ENCODE results near the gene UBL5.

UBL5 gene

GRCh38 chr19:9868983-9869617 is 41.4 kb downstream of the UBL5 start:
- H3K4me3 ChIP-seq (ENCODE audit: low read depth, low read length, poor library complexity, severe bottlenecking), result no peak overlapping the region
- H3K4me1 ChIP-seq (ENCODE audit: insufficient read depth, low read length, severe bottlenecking), result no peaks in the 10 kb centered on the region
- H3K36me3 ChIP-seq (ENCODE audit: insufficient read depth, low read length), result no peaks in the 10 kb centered on the region
- no peaks in the 10 kb centered on the region for H4K20me1 ChIP-seq (ENCODE audit: insufficient read depth, low read length)
- TF ChIP-seq, protein P1, sequence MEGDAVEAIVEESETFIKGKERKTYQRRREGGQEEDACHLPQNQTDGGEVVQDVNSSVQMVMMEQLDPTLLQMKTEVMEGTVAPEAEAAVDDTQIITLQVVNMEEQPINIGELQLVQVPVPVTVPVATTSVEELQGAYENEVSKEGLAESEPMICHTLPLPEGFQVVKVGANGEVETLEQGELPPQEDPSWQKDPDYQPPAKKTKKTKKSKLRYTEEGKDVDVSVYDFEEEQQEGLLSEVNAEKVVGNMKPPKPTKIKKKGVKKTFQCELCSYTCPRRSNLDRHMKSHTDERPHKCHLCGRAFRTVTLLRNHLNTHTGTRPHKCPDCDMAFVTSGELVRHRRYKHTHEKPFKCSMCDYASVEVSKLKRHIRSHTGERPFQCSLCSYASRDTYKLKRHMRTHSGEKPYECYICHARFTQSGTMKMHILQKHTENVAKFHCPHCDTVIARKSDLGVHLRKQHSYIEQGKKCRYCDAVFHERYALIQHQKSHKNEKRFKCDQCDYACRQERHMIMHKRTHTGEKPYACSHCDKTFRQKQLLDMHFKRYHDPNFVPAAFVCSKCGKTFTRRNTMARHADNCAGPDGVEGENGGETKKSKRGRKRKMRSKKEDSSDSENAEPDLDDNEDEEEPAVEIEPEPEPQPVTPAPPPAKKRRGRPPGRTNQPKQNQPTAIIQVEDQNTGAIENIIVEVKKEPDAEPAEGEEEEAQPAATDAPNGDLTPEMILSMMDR (IDR thresholded peaks at IDR 0.05; ENCODE audit: low read length), result no peak
- no peak for TF ChIP-seq EZH2 (IDR thresholded peaks at IDR 0.05; ENCODE audit: borderline replicate concordance, low read length)
- H3F3A ChIP-seq (ENCODE audit: insufficient read depth, low read length), result no peaks in the 10 kb centered on the region
- H2AFZ ChIP-seq (ENCODE audit: low read length), result no peak overlapping the region
- no peak overlapping the region for H3K27ac ChIP-seq (ENCODE audit: low read depth, low read length, poor library complexity, severe bottlenecking)
- no peaks in the 10 kb centered on the region for H3K9me2 ChIP-seq (ENCODE audit: low read depth, low read length)
- H3K9ac ChIP-seq (ENCODE audit: low read length), result no peak overlapping the region
- H3K27me3 ChIP-seq (ENCODE audit: insufficient read depth, low read length), result no peaks in the 10 kb centered on the region
- H3K4me2 ChIP-seq (ENCODE audit: low read length), result no peak overlapping the region
- no peaks in the 10 kb centered on the region for H3K79me2 ChIP-seq (ENCODE audit: insufficient read depth, low read length)
- no peaks in the 10 kb centered on the region for H3K9me3 ChIP-seq (ENCODE audit: low read length)

- Histone ChIP-seq H3K9ac (ENCODE audit: low read length) (no peak overlapping the region), H3K4me2 (ENCODE audit: low read length) (no peak overlapping the region), H3K27me3 (ENCODE audit: insufficient read depth, low read length) (no peaks in the 10 kb centered on the region), H4K20me1 (ENCODE audit: insufficient read depth, low read length) (no peaks in the 10 kb centered on the region), H3K27ac (ENCODE audit: low read depth, low read length, poor library complexity, severe bottlenecking) (no peak overlapping the region), H3K9me2 (ENCODE audit: low read depth, low read length) (no peaks in the 10 kb centered on the region), H3K79me2 (ENCODE audit: insufficient read depth, low read length) (no peaks in the 10 kb centered on the region), H3K9me3 (ENCODE audit: low read length) (no peaks in the 10 kb centered on the region), H3F3A (ENCODE audit: insufficient read depth, low read length) (no peaks in the 10 kb centered on the region), H2AFZ (ENCODE audit: low read length) (no peak overlapping the region), H3K4me1 (ENCODE audit: insufficient read depth, low read length, severe bottlenecking) (no peaks in the 10 kb centered on the region), H3K4me3 (ENCODE audit: low read depth, low read length, poor library complexity, severe bottlenecking) (no peak overlapping the region), H3K36me3 (ENCODE audit: insufficient read depth, low read length) (no peaks in the 10 kb centered on the region)
- TF ChIP-seq EZH2 (IDR thresholded peaks at IDR 0.05; ENCODE audit: borderline replicate concordance, low read length), result no peak
- TF ChIP-seq, protein P1 (IDR thresholded peaks at IDR 0.05; ENCODE audit: low read length), result no peak
Measured at GRCh38 chr19:9871626-9872338, 44.1 kb downstream of the UBL5 start.

DNA sequence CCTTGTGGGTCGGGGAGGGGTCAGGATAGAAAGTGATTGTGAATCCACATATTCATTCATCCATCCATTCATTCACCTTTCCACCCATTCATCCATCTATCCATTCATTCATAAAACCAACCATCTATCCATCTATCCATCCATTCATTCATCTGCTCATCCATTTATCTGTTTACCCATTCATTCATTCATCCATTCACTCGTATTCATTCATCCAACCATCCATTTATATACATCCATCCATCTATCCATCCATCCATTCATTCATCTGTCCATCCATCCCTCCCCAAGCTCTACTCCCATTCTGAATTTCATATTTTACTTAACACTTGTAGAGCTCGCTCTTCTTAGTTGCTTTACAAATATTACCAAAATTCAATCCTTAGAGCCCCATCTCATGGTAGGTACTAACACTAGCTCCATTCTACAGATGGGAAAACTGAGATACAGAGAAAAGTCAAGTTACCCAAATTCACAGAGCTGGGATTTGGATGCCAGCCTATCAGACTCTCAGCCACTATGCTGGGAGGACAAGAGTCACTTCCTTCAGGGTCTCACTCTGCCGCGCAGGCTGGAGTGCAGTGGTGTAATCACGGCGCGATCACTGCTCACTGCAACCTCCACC is 45.0 kb downstream of the UBL5 start:
- Histone ChIP-seq H3K4me2 (ENCODE audit: low read length) (no peak overlapping the region), H3F3A (ENCODE audit: insufficient read depth, low read length) (no peaks in the 10 kb centered on the region), H3K4me3 (ENCODE audit: low read depth, low read length, poor library complexity, severe bottlenecking) (no peak overlapping the region), H3K79me2 (ENCODE audit: insufficient read depth, low read length) (no peaks in the 10 kb centered on the region), H2AFZ (ENCODE audit: low read length) (no peak overlapping the region), H3K36me3 (ENCODE audit: insufficient read depth, low read length) (no peaks in the 10 kb centered on the region), H3K27ac (ENCODE audit: low read depth, low read length, poor library complexity, severe bottlenecking) (no peak overlapping the region), H3K9me3 (ENCODE audit: low read length) (no peaks in the 10 kb centered on the region), H3K9ac (ENCODE audit: low read length) (no peak overlapping the region), H3K9me2 (ENCODE audit: low read depth, low read length) (no peaks in the 10 kb centered on the region), H4K20me1 (ENCODE audit: insufficient read depth, low read length) (no peaks in the 10 kb centered on the region), H3K27me3 (ENCODE audit: insufficient read depth, low read length) (no peaks in the 10 kb centered on the region), H3K4me1 (ENCODE audit: insufficient read depth, low read length, severe bottlenecking) (no peaks in the 10 kb centered on the region)
- TF ChIP-seq, protein P1 (IDR thresholded peaks at IDR 0.05; ENCODE audit: low read length), result no peak
- TF ChIP-seq EZH2 (IDR thresholded peaks at IDR 0.05; ENCODE audit: borderline replicate concordance, low read length), result no peak
